Kidney capillary endothelial cell (primary cell): ENCODE data around the gene ZNF423.
A peak's percentile ranks its signal among the peaks of the same experiment; 100 is the strongest.

ENCODE experiments used
- DNase-seq: peaks from one replicate; pipeline ENCODE4 v3.0.0-alpha.2; 2018; ENCODE audit warnings: low spot score

The ZNF423 gene

DNA sequence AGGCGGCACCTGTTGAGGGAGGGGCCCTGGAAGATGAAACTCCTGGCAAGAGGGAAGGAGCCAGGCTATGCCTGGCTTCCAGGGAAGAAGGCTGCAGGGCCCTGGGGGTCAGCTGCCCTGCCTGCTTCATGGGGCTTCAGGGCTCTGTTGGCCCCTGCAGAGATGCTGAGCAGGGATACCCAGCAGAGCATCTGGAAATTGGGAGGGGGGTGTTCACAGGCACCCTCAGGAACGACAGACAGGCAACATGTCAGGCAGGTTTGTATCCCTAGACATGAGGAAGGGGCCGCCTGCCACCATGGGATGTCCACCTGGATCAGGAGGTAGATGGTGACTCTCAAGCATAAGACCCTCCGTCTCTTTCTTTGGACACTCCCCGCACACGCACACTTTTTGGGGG is 13.8 kb upstream of the ZNF423 start:
- DNase-seq: no peak

GRCh38 chr16:49867796-49868668 is 12.1 kb upstream of the ZNF423 start:
- no peak for DNase-seq

DNA sequence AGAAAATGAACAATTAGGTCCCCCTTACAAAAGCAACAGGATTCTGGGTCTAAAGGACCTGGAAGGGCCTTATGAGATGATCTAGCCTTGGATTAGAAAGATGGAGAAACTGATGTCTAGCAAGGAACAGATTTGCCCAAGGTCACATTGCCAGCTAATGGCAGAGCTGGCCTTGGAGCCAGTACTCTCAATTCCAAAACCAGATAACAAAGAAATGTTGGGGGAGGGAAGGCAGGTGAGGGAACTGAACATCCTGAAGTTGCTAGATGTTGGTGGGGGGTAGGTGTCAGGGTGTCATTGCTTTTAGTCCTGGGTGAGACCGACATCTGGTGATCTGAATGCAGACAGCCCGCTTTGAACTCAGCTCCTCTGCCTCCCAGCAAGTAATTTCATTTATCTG is 11.3 kb upstream of the ZNF423 start:
- no peak for DNase-seq

- DNase-seq: no peak
Observed at GRCh38 chr16:49866595-49867071, 10.7 kb upstream of the ZNF423 start.

DNA sequence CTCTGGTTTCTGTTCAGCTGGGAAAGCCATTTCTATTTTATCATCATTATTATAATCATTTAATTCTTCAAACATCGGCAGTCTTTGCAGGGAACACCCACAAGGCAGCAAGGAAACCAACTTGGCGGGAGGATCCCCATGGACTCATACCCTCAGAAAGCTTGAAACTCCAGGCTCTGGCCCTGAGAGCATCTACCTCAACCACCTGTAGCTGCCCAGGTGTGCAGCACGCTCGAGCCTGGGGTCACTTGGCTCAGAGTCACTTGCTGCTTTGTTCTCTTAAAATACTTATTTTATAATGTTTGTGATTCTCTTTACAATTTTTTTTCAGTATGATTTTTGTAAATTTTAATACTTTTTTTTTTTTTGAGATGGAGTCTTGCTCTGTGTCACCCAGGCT is 6.8 kb upstream of the ZNF423 start:
- DNase-seq: no peak

GRCh38 chr16:49861299-49861698 is 5.4 kb upstream of the ZNF423 start:
- no peak for DNase-seq

DNA sequence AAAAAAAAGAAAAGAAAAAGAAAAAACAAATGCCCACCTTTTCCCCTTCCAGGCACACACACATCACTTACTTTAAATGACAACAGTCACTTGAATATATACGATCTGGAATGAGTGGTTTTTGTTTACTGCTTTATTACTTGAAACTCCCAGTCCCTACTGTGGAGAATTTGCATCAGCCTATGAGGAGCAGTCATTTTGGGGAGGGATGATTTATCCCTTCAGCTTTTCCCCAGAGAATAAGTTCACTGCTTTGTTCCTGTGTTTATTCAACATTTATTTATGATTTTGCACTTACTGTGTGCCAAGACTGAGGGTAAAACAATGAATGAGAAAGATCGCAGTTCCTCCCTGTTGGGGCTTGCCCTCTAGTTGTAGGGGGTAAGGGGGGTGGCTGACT is 4.7 kb upstream of the ZNF423 start:
- DNase-seq: no peak

DNA sequence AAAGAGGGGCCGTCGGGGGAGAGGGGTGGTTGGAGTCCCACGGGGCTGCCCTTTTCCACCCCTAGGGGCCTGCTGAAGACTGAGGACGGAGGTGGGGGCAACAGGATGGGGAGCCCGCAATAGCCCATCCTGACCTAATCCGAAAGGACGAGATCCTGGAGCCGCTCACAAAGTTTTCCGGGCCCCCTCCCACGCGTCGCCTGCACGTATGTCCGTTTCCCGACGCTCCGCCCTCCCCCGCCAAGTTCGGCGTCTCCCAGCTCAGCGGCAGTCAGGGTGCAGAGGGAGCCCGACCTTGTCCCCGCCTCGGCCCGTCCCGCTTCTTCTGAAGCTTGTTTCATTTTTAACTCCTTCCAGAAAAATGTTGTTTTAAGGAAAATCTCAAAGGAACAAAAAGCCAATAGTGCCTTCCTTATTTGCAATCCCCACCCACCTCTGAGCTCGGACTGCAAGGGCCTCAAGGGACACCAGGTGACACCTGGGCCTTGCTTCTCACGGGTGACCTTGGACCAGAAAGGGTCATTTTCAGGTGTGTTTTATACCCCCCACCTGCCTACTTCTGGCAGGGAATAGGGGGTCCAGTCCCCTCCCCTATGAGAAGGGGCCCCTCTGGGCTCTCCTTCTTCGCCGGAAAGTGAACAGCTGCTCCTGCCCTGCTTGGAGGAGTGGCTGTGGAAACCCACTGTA is 3.4 kb upstream of the ZNF423 start:
- no peak for DNase-seq

GRCh38 chr16:49858200-49859124 is 2.5 kb upstream of the ZNF423 start:
- peak; percentile 34 for DNase-seq

DNA sequence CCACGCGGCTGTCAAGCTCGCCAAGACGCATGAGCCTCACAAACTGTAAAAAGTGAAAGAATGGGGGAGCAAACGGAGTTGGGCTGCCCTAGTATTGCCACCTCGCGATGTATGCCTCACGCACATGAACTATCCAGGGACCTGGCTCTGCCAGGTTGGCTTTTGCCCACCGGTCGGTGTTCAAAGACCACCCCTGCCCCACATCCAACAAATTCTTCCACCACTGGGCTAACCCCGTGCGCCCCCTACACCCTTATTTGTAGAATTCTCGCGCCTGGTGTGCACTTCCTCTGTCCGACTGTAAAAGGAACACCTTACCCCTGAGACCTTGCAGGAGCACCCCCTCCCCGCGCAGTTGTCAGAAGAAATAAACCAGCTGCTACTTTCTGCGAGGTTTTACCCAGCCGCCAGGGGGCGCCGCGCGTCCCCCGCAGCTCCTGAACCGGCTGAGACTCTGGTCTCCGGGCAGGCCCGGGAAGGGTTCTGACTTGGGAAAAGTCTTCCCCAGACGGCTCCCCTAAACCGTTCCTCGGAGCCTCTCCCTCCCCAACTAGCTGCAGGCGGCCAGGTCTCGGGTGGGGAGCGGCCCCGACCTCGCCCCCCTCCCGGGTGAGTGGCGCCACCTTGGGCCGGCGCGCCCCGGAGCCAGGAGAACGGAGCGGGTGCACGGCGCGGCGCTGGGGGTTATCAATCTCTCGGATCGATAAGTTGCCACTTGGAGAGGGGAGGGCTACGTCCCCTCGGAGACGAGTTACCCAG is 1.7 kb upstream of the ZNF423 start:
- peak; percentile 55 for DNase-seq

DNA sequence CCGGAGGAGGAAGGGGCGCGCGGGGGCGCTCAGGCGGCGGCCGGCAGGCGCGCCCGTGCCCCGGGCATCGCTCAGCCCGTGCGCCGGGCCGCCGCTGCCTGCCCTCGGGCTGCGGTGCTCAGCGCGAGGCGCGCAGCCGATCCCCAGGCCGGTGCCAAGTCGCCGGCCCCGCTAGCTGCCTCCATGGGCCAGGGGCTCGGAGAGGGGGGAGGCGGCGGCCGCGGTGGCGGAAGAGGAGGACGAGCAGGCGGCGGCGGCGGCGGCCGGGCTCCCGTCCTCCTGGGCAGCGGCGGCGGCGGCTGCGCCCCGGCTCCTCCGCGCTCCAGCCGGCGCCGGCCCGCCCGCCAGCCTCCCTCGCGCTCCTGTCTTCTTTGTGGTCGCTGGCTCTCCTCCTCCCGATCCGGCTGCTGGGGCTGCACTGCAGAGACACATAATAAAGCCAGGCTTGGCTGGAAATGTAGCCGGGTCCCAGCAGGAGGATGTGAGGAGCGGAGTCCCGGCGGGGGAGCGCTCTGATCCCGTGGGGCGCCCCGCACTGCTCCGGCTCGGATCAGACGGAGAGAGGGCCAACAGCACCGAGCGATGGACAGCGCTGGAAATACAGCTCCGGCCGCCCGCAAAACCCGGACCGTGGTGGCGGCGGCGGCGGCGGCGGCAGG is 889 bp upstream of the ZNF423 start:
- DNase-seq: peak; percentile 67

GRCh38 chr16:49855280-49855821 is 561 bp downstream of the ZNF423 start:
- peak; percentile 53 for DNase-seq

GRCh38 chr16:49854796-49855203 is 1.1 kb downstream of the ZNF423 start:
- DNase-seq: no peak

- DNase-seq: peak; percentile 60
Observed at GRCh38 chr16:49854188-49854795, 1.6 kb downstream of the ZNF423 start.

- no peak for DNase-seq
Observed at GRCh38 chr16:49852279-49852678, 3.6 kb downstream of the ZNF423 start.

DNA sequence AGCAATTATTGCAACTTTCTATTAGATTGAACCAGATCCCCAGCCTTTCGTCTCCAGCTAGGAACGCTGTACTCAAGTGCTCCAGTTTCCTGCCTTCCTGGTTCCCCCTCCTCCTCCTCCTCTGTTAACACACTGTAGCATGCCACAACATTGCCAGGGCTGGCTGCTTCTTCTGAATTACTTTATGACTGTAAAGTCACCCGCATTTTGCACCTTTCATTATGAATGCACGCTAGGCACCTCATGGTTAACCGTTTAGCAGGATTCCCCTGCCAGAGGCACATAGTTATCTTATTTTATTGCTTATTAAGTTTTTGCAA is 4.5 kb downstream of the ZNF423 start:
- DNase-seq: no peak

DNA sequence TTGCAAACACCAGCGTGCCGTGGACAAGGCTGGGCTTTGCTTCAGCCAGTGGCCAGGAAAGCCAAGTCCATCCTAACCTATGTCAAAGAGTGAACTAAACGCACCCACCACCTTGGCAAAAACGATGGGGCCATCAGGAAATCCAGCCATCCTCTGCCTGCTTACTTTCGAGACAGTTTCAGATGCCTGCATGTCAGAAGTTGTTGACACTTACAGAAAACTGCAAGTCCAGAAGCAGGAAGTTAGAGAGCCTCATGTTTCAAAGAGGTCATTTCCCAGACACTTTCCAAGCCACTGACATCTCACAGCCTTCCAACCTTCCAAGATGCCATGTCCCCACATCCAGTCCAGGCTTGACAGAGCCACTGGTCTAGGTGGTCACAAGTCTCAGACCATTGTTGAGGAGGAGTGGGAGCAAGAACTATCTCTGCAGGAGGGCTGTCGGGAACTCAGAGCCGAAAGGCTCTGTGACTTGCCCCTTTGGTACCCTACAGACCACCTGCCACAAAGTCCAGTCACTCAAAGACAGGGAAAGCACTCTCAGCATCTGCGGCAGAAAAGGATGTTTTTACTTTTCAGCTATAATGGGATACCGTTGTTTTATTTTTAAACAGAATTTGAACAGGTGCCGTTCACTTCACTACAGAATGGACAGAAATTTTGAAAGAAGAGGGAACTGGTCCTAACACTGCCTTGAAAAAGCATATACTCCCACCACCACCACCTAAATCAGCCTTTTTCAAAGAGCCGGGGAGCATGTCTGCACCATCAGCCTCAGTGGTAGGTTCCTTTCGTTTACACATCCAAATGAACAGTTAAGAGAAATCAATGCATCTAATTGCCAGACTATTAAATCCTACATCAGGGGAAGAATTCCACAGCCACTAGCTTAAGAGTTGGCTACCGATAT is 5.1 kb downstream of the ZNF423 start:
- DNase-seq: no peak

DNA sequence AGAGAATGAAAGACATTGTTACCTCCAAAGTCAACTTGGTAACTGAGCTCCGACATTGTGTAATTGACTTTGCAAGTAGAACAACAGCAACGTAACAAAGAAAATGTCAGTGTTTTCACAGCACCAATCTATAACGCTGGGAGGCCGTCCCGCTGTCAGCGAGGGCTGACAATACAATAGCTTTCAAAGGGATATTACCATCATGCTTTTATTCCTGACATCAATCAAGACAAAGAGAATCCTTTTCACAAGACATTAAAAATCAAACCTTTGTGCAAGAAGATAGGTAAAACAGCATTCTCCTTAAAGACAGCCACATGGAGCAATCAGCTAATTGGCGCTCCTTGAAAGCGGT is 6.2 kb downstream of the ZNF423 start:
- no peak for DNase-seq

- DNase-seq: no peak
Observed at GRCh38 chr16:49849037-49849753, 6.7 kb downstream of the ZNF423 start.
